Pancreas (tissue), 10 donors: ENCODE measurements around the gene GAB1. TPM values are rescaled to one million over a fixed set of nuclear protein-coding genes. Genes with fewer than 3 reads are reported as not detected.

Source experiments
- ATAC-seq, 4 donors: fragments of 200-7000 bp; cut with Tn5 transposase; one replicate each; pipeline versions ENCODE4 v1.8.0 to v1.9.1; 2020; ENCODE audit warnings: mild to moderate bottlenecking in 4 of 4, moderate library complexity in 4 of 4
- DNase-seq, 6 donors: peaks; one replicate each; pipeline ENCODE4 v3.0.0-alpha.2; 2020
- FAIRE-seq: peaks from 2 replicates; lab custom pipeline; 2012; peaks lifted over from hg19 to GRCh38; lab: Jason Lieb, UNC
- H3K27ac ChIP-seq, 4 donors: fragments of 200-600 bp; sonication (generic); 1 replicate in 3 of 4; 2 replicates in 1 of 4; pipeline versions ENCODE4 v1.5.0 to v1.8.0; 2020
- H3K27me3 ChIP-seq, 4 donors: fragments of 200-600 bp; one replicate each; pipeline ENCODE4 v1.8.0; 2021
- H3K36me3 ChIP-seq, 3 donors: fragments of 200-600 bp; sonication (generic) in 1 of 3; one replicate each; pipeline versions ENCODE4 v1.5.0 to v1.8.0; 2020 to 2021
- H3K4me1 ChIP-seq, 3 donors: fragments of 200-600 bp; one replicate each; pipeline ENCODE4 v1.8.0; 2021
- H3K4me3 ChIP-seq, 4 donors: fragments of 200-600 bp; sonication (generic) in 2 of 4; one replicate each; pipeline versions ENCODE4 v1.5.0 to v1.8.0; 2020 to 2021
- H3K9me3 ChIP-seq, 4 donors: fragments of 200-600 bp; one replicate each; pipeline ENCODE4 v1.8.0; 2021
- WGBS, 2 donors: extraction: QIAGEN DNeasy Blood & Tissue Kit; methylation state at CpG; one replicate each; pipeline ENCODE4 v1.1.7; 2013; 5-methylcytosine and 5-hydroxymethylcytosine counted together
- intact Hi-C, 3 donors: fragments of 100-400 bp; cut with DNase I; formaldehyde crosslinking; loops; one replicate each; pipeline versions ENCODE4 v1.11.1 to v1.14.2; 2022
- polyA plus RNA-seq, 2 donors: library from polyadenylated mRNA; stranded (reverse); fragments of 200-250 nt; gene quantifications; one replicate each; pipeline ENCODE4 v1.2.3, GENCODE V29; 2013
- total RNA-seq, 6 donors: library from RNA; stranded (reverse); fragmentation: NEBNext Ultra II Directional in 4 of 6; extraction: Animal tissue kit (Norgen Biotek cat#: 25700) in 4 of 6; gene quantifications; one replicate each; pipeline versions ENCODE4 v1.2.1 to v1.2.4, GENCODE V29; 2021 to 2023
- TF ChIP-seq, protein P1 (sequence below), 4 donors: fragments of 200-600 bp; sonication (generic) in 3 of 4; IDR thresholded peaks; one replicate each; pipeline versions ENCODE4 v1.5.0 to v1.8.0; 2021; ENCODE audit warnings: antibody characterized with exemption in 4 of 4
- donor health status: healthy with polysubstance abuse.
- donor health status: DM: no; HTN: no; CAD: no; lungs with moderate emphysema.
- donor health status: DM: no; HTN: no; CAD: no.
- donor health status: control.
- donor health status: control.
- donor health status: Bipolar disorder and iron deficiency.
- donor health status: DM: yes; HTN: yes; CAD: no.
- donor health status: DM: no; HTN: no; CAD: no.
- donor health status: DM: no; HTN: no; CAD: no.
- donor health status: DM: yes; HTN: yes; CAD: no.

The GAB1 gene
- total and polyA plus RNA-seq, 8 donors, result 3.0 to 21.2 (median 9.9) TPM

DNA sequence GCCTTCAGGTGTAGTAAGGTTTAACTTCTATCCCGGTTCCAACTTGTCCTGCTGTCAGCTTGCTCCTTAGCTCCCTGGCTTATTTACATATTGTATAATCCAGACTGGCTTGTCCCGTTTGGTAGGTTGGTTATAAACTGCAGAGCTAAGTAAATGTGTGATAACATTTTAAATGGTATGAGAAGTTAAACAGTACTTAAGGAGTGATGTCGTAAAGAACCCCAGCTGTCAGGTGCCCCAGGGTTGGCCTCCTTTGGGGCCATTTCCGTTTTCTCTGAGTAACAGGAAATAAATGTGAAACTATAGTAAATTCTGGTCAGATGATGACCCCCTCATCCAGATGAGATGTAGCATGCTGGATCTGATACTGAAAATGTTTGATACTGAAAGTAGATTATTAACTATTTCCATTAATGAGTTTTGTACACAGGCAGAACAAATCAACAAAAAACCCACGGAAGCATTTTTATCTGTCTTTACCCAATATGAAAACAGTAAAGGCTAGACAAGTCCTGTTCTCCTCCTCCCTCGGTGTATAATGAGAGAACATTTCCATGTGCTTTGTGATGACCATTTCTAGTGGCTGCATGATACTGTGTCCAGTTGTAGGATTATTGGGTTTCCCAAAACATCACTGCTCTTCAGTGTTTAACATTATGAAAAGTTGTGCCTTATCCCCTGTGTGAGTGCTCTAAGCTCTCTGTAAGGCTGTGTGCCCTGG is 22.4 kb downstream of the GAB1 start:
- H3K27ac ChIP-seq, result peak overlapping the region; percentile 16 to 88 (median 62)
- no peaks in the 10 kb centered on the region for H3K9me3 ChIP-seq
- H3K4me3 ChIP-seq, result peak overlapping the region in 2 of 4 donors; percentile 5 to 9
- intact Hi-C loops, result no loop called here
- peaks cover 26 to 60% (median 55%) of the 10 kb centered on the region in 3 donors for H3K4me1 ChIP-seq
- 2 to 3% methylated on average over 6 of the region's 6 CpGs for WGBS, 2 donors
- ATAC-seq (peak; percentile 88 to 89 (median 88)), DNase-seq (peak in 4 of 6 donors; percentile 39 to 69 (median 64)), FAIRE-seq (no peak)
- H3K36me3 ChIP-seq, result no peaks in the 10 kb centered on the region
- TF ChIP-seq, protein P1, sequence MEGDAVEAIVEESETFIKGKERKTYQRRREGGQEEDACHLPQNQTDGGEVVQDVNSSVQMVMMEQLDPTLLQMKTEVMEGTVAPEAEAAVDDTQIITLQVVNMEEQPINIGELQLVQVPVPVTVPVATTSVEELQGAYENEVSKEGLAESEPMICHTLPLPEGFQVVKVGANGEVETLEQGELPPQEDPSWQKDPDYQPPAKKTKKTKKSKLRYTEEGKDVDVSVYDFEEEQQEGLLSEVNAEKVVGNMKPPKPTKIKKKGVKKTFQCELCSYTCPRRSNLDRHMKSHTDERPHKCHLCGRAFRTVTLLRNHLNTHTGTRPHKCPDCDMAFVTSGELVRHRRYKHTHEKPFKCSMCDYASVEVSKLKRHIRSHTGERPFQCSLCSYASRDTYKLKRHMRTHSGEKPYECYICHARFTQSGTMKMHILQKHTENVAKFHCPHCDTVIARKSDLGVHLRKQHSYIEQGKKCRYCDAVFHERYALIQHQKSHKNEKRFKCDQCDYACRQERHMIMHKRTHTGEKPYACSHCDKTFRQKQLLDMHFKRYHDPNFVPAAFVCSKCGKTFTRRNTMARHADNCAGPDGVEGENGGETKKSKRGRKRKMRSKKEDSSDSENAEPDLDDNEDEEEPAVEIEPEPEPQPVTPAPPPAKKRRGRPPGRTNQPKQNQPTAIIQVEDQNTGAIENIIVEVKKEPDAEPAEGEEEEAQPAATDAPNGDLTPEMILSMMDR (IDR thresholded peaks at IDR 0.05), result no peak
- no peaks in the 10 kb centered on the region for H3K27me3 ChIP-seq

DNA sequence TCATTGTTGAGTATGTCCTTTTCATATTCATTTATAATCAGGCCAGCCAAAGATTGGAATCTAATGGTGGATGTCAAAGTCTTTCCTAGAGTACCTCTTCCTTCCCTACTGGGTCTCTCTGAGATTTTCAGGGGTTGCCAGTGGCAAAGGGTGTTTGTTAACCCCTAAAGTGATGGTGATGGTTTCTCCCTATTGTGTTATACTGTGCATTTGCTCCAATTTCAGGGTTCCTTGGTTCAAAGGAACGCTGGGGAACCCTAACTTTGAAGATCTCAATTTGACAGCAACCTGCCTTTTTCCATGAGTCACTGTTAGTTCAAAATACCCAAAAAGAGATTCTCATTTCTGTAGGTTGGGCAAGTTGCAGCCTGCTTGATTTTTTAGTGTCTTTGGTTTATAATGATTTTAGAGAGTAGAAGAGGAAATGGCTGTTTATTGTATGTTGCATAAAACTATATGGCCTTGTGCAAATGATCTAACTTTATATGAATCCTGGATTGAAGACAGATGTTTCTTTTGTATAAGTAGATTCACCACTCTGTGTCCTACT is 23.0 kb downstream of the GAB1 start:
- no peak for DNase-seq
- no peaks in the 10 kb centered on the region for H3K27me3 ChIP-seq
- H3K27ac ChIP-seq, result peak overlapping the region; percentile 16 to 88 (median 62)
- H3K4me1 ChIP-seq, result peaks cover 26 to 56% (median 49%) of the 10 kb centered on the region in 3 donors
- intact Hi-C loops, result no loop called here
- FAIRE-seq, result no peak
- peak overlapping the region in 1 of 4 donors; percentile 9 for H3K4me3 ChIP-seq
- TF ChIP-seq, protein P1 (IDR thresholded peaks at IDR 0.05), result no peak
- no peaks in the 10 kb centered on the region for H3K9me3 ChIP-seq
- no peak for ATAC-seq
- H3K36me3 ChIP-seq, result no peaks in the 10 kb centered on the region
- 93 to 96% methylated on average over 1 of the region's 1 CpG for WGBS, 2 donors

DNA sequence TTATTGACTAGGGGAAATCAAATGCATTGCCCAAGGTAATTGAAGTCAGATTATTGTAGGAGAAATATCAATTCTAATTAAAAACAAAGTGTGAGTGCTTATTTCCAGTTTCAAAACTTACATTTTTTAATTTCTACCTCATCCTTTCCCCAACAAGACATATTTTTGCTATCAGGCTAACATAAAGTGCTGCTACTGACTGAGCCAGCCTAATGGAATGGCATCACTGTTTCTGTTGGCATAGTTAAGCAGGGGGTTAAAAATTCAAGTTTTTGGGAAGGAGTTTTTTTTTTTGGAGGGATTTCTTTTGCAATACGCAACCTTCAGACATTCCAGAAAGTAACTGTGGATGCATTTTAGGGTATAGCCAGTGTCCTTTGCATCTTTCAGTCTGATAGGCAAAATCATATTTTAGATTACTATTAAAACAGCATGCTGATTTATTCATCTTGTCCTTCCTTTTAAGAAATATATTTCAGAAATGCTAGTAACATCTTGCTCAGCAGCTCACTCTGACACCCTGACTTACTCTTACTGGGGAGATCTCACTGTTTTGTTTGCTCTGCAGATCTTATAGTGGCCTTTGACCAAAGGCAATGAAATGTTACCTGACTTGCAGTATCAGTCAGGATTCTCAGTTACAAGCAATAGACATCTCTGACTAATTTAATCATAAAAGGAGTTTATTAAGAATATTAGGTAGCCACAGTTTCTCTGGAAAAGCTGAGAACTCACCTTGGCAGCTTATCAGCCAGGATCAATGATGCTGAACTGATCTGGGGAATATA is 24.4 kb downstream of the GAB1 start:
- DNase-seq (no peak), ATAC-seq (no peak), FAIRE-seq (no peak)
- Histone ChIP-seq H3K27me3 (no peaks in the 10 kb centered on the region), H3K4me3 (no peak overlapping the region), H3K36me3 (no peaks in the 10 kb centered on the region), H3K27ac (peak overlapping the region in 2 of 4 donors; percentile 8 to 88), H3K9me3 (no peaks in the 10 kb centered on the region), H3K4me1 (peaks cover 13 to 43% (median 36%) of the 10 kb centered on the region in 3 donors)
- WGBS, 2 donors, result 90 to 93% methylated on average over 1 of the region's 1 CpG
- TF ChIP-seq, protein P1 (IDR thresholded peaks at IDR 0.05), result no peak
- intact Hi-C loops, result no loop called here

DNA sequence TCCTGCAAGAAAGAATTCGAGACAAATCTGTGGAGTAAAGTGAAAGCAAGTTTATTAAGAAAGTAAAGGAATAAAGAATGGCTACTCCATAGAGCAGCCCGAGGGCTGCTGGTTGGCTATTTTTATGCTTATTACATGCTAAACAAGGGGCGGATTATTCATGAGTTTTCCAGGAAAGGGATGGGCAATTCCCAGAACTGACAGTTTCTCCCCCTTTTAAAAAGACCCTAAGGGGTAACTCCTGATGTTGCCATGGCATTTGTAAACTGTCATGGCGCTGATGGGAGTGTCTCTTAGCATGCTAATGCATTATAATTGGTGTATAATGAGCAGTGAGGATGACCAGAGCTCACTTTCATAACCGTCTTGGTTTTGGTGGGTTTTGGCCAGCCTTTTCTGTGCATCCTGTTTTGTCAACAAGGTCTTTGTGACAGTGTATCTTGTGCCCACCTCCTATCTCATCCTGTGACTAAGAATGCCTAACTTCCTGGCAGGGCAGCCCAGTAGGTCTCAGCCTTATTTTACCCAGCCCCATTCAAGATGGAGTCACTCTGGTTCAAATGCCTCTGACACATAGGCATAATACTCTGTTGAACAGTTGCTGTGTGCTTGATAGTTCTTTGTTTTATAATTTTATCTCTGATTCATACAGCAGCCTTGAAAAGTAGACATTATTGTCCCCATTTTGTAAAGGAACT is 25.8 kb downstream of the GAB1 start:
- Histone ChIP-seq H3K36me3 (no peaks in the 10 kb centered on the region), H3K4me1 (peaks cover 10 to 31% (median 28%) of the 10 kb centered on the region in 3 donors), H3K4me3 (no peak overlapping the region), H3K9me3 (no peaks in the 10 kb centered on the region), H3K27me3 (no peaks in the 10 kb centered on the region), H3K27ac (no peak overlapping the region)
- FAIRE-seq, result no peak
- no peak for DNase-seq
- no peak for ATAC-seq
- WGBS, 2 donors, result 92 to 93% methylated on average over 5 of the region's 5 CpGs
- intact Hi-C loops, result no loop called here
- TF ChIP-seq, protein P1 (IDR thresholded peaks at IDR 0.05), result no peak
